Activated CD4-positive, alpha-beta T cell treated with anti-CD3 and anti-CD28 coated beads, Interleukin-2, amount 10 ng/mL, durations not matched to agents 7 days and 5 days (primary cell): ENCODE measurements around the gene ZNF444. TPM values are rescaled to one million over a fixed set of nuclear protein-coding genes. Genes with fewer than 3 reads are reported as not detected.

Experiments
- CTCF ChIA-PET: fragments of 350-600 bp; sonication (Branson Sonifier 250); formaldehyde crosslinking; loops from one replicate; lab custom pipeline; 2021; ENCODE audit warnings: antibody characterized with exemption; lab: Charles Lee
- POLR2A ChIA-PET: fragments of 350-600 bp; sonication (Branson Sonifier 250); formaldehyde crosslinking; loops from one replicate; lab custom pipeline; 2021; ENCODE audit warnings: antibody characterized with exemption; lab: Charles Lee
- DNase-seq: peaks from one replicate; pipeline ENCODE4 v3.0.0-alpha.2; 2020
- H3K27ac Mint-ChIP-seq: one replicate; pipeline ENCODE4 v1.8.0; 2021; ENCODE audit warnings: mild to moderate bottlenecking, moderate library complexity, mixed read lengths
- H3K27me3 Mint-ChIP-seq: one replicate; pipeline ENCODE4 v1.8.0; 2021; ENCODE audit warnings: mixed read lengths
- H3K36me3 Mint-ChIP-seq: one replicate; pipeline ENCODE4 v1.8.0; 2021; ENCODE audit warnings: low read depth, mixed read lengths
- H3K4me1 Mint-ChIP-seq: one replicate; pipeline ENCODE4 v1.8.0; 2021; ENCODE audit warnings: mixed read lengths
- H3K4me3 Mint-ChIP-seq: one replicate; pipeline ENCODE4 v1.8.0; 2021; ENCODE audit warnings: mild to moderate bottlenecking, moderate library complexity, mixed read lengths
- H3K9me3 Mint-ChIP-seq: one replicate; pipeline ENCODE4 v1.8.0; 2021; ENCODE audit warnings: mixed read lengths
- total RNA-seq, 2 experiments: library from RNA; stranded (reverse); gene quantifications; one replicate each; pipeline ENCODE4 v1.2.3, GENCODE V29; 2021

Gene ZNF444
- total RNA-seq, 2 experiments from 2014 or later, result 26.5 to 34.6 TPM

GRCh38 chr19:56134654-56134921 is 6.5 kb upstream of the ZNF444 start:
- ChIA-PET POLR2A (no interaction called here), CTCF (interaction anchor here (0.6 to 0.7 kb wide), 3 partner anchors 53 to 1745 kb away, joined by 4 to 5 read pairs (median 4); partner anchors contain the start of gene CCDC106)

GRCh38 chr19:56136362-56136761 is 4.7 kb upstream of the ZNF444 start:
- Mint-ChIP-seq H3K27ac (peak overlapping the region; percentile 68), H3K9me3 (no peaks in the 10 kb centered on the region), H3K27me3 (no peaks in the 10 kb centered on the region), H3K4me3 (no peak overlapping the region), H3K4me1 (peaks cover 15% of the 10 kb centered on the region), H3K36me3 (no peaks in the 10 kb centered on the region)
- ChIA-PET CTCF (no interaction called here), POLR2A (no interaction called here)
- no peak for DNase-seq

More at GRCh38 chr19:56134654-56134921, 6.5 kb upstream of the ZNF444 start:
- H3K4me3 Mint-ChIP-seq, result no peak overlapping the region
- H3K27ac Mint-ChIP-seq, result no peak overlapping the region
- no peaks in the 10 kb centered on the region for H3K27me3 Mint-ChIP-seq
- no peak for DNase-seq
- peaks cover 7% of the 10 kb centered on the region for H3K4me1 Mint-ChIP-seq
- H3K9me3 Mint-ChIP-seq, result no peaks in the 10 kb centered on the region
- no peaks in the 10 kb centered on the region for H3K36me3 Mint-ChIP-seq

GRCh38 chr19:56137405-56137804 is 3.7 kb upstream of the ZNF444 start:
- CTCF ChIA-PET, result no interaction called here
- Mint-ChIP-seq H3K27me3 (no peaks in the 10 kb centered on the region), H3K9me3 (no peaks in the 10 kb centered on the region), H3K36me3 (no peaks in the 10 kb centered on the region), H3K4me1 (peaks cover 21% of the 10 kb centered on the region), H3K4me3 (no peak overlapping the region), H3K27ac (no peak overlapping the region)
- DNase-seq, result no peak
- POLR2A ChIA-PET, result no interaction called here

GRCh38 chr19:56138069-56138468 is 3.0 kb upstream of the ZNF444 start:
- ChIA-PET CTCF (interaction anchor here (0.7 kb wide), 2 partner anchors 42 to 1714 kb away, joined by 3 to 4 read pairs; no protein-coding TSS in a partner anchor), POLR2A (no interaction called here)
- H3K27me3 Mint-ChIP-seq, result no peaks in the 10 kb centered on the region
- no peak overlapping the region for H3K4me3 Mint-ChIP-seq
- H3K4me1 Mint-ChIP-seq, result peaks cover 27% of the 10 kb centered on the region
- no peak overlapping the region for H3K27ac Mint-ChIP-seq
- H3K9me3 Mint-ChIP-seq, result no peaks in the 10 kb centered on the region
- DNase-seq, result no peak
- no peaks in the 10 kb centered on the region for H3K36me3 Mint-ChIP-seq

GRCh38 chr19:56139847-56140582 is 1.1 kb upstream of the ZNF444 start:
- POLR2A ChIA-PET, result interaction anchor here (0.6 kb wide), 1 partner anchor 19 kb away, joined by 3 read pairs; no protein-coding TSS in a partner anchor
- no peak for DNase-seq
- CTCF ChIA-PET, result interaction anchor here (1.0 to 1.7 kb wide), 2 partner anchors 9 to 15 kb away, joined by 4 read pairs; no protein-coding TSS in a partner anchor

GRCh38 chr19:56141417-56141993 is 418 bp downstream of the ZNF444 start:
- H3K27ac Mint-ChIP-seq, result peak overlapping the region; percentile 92
- H3K36me3 Mint-ChIP-seq, result peaks cover under 1% of the 10 kb centered on the region
- no peaks in the 10 kb centered on the region for H3K27me3 Mint-ChIP-seq
- peak; percentile 50 for DNase-seq
- POLR2A ChIA-PET, result interaction anchor here (0.6 kb wide), 1 partner anchor 172 kb away, joined by 3 read pairs; no protein-coding TSS in a partner anchor
- H3K9me3 Mint-ChIP-seq, result no peaks in the 10 kb centered on the region
- CTCF ChIA-PET, result interaction anchor here (0.7 to 1.7 kb wide), 2 partner anchors 10 to 26 kb away, joined by 3 to 4 read pairs; no protein-coding TSS in a partner anchor
- peak overlapping the region; percentile 78 for H3K4me3 Mint-ChIP-seq
- H3K4me1 Mint-ChIP-seq, result peaks cover 39% of the 10 kb centered on the region

More at GRCh38 chr19:56139847-56140582, 1.1 kb upstream of the ZNF444 start:
- peak overlapping the region; percentile 78 for H3K4me3 Mint-ChIP-seq
- H3K4me1 Mint-ChIP-seq, result peaks cover 39% of the 10 kb centered on the region
- H3K9me3 Mint-ChIP-seq, result no peaks in the 10 kb centered on the region
- no peaks in the 10 kb centered on the region for H3K36me3 Mint-ChIP-seq
- H3K27ac Mint-ChIP-seq, result peak overlapping the region; percentile 92
- no peaks in the 10 kb centered on the region for H3K27me3 Mint-ChIP-seq

- Mint-ChIP-seq H3K4me3 (peak overlapping the region; percentile 78), H3K36me3 (peaks cover 2% of the 10 kb centered on the region), H3K27me3 (no peaks in the 10 kb centered on the region), H3K27ac (peak overlapping the region; percentile 79), H3K4me1 (peaks cover 39% of the 10 kb centered on the region), H3K9me3 (no peaks in the 10 kb centered on the region)
- POLR2A ChIA-PET, result interaction anchor here (0.6 kb wide), 1 partner anchor 1139 kb away, joined by 7 read pairs; no protein-coding TSS in a partner anchor
- CTCF ChIA-PET, result interaction anchor here (0.7 to 1.5 kb wide), 4 partner anchors 9 to 38 kb away, joined by 3 to 5 read pairs (median 3); no protein-coding TSS in a partner anchor
- no peak for DNase-seq
These were observed 1.1 kb downstream of the ZNF444 start for GRCh38 chr19:56142087-56142787.

- Mint-ChIP-seq H3K27ac (no peak overlapping the region), H3K4me1 (peaks cover 39% of the 10 kb centered on the region), H3K27me3 (no peaks in the 10 kb centered on the region), H3K4me3 (no peak overlapping the region), H3K9me3 (no peaks in the 10 kb centered on the region), H3K36me3 (peaks cover 4% of the 10 kb centered on the region)
- CTCF ChIA-PET, result interaction anchor here (0.9 to 1.5 kb wide), 3 partner anchors 8 to 37 kb away, joined by 3 to 5 read pairs (median 3); no protein-coding TSS in a partner anchor
- no peak for DNase-seq
- POLR2A ChIA-PET, result no interaction called here
These were observed 1.9 kb downstream of the ZNF444 start for GRCh38 chr19:56142897-56143434.

GRCh38 chr19:56144376-56144775 is 3.3 kb downstream of the ZNF444 start:
- H3K4me3 Mint-ChIP-seq, result no peak overlapping the region
- H3K27me3 Mint-ChIP-seq, result no peaks in the 10 kb centered on the region
- H3K4me1 Mint-ChIP-seq, result peaks cover 34% of the 10 kb centered on the region
- H3K27ac Mint-ChIP-seq, result peak overlapping the region; percentile 31
- no peaks in the 10 kb centered on the region for H3K9me3 Mint-ChIP-seq
- DNase-seq, result no peak
- CTCF ChIA-PET, result interaction anchor here (1.3 kb wide), 1 partner anchor 29 kb away, joined by 3 read pairs; no protein-coding TSS in a partner anchor
- H3K36me3 Mint-ChIP-seq, result peaks cover 12% of the 10 kb centered on the region
- POLR2A ChIA-PET, result no interaction called here

- Mint-ChIP-seq H3K27ac (no peak overlapping the region), H3K27me3 (no peaks in the 10 kb centered on the region), H3K4me1 (peaks cover 32% of the 10 kb centered on the region), H3K36me3 (peaks cover 16% of the 10 kb centered on the region), H3K9me3 (peaks cover 3% of the 10 kb centered on the region), H3K4me3 (no peak overlapping the region)
- no peak for DNase-seq
- ChIA-PET POLR2A (no interaction called here), CTCF (interaction anchor here (1.1 to 1.3 kb wide), 2 partner anchors 10 to 30 kb away, joined by 3 to 5 read pairs; no protein-coding TSS in a partner anchor)
These were observed 3.7 kb downstream of the ZNF444 start for GRCh38 chr19:56144831-56145230.

- no peak overlapping the region for H3K4me3 Mint-ChIP-seq
- CTCF ChIA-PET, result interaction anchor here (0.7 to 1.3 kb wide), 3 partner anchors 9 to 31 kb away, joined by 3 to 5 read pairs (median 4); no protein-coding TSS in a partner anchor
These were observed 4.6 kb downstream of the ZNF444 start for GRCh38 chr19:56145698-56146097.

GRCh38 chr19:56146904-56147303 is 5.8 kb downstream of the ZNF444 start:
- POLR2A ChIA-PET, result interaction anchor here (0.6 kb wide), 1 partner anchor 80 kb away, joined by 5 read pairs; no protein-coding TSS in a partner anchor
- H3K9me3 Mint-ChIP-seq, result peaks cover 3% of the 10 kb centered on the region
- no peak for DNase-seq
- H3K4me1 Mint-ChIP-seq, result peaks cover 24% of the 10 kb centered on the region
- no peaks in the 10 kb centered on the region for H3K27me3 Mint-ChIP-seq
- no peak overlapping the region for H3K27ac Mint-ChIP-seq
- no peak overlapping the region for H3K4me3 Mint-ChIP-seq
- CTCF ChIA-PET, result no interaction called here
- H3K36me3 Mint-ChIP-seq, result peaks cover 21% of the 10 kb centered on the region

More at GRCh38 chr19:56145698-56146097, 4.6 kb downstream of the ZNF444 start:
- peaks cover 3% of the 10 kb centered on the region for H3K9me3 Mint-ChIP-seq
- DNase-seq, result no peak
- H3K27ac Mint-ChIP-seq, result no peak overlapping the region
- peaks cover 26% of the 10 kb centered on the region for H3K4me1 Mint-ChIP-seq
- no peaks in the 10 kb centered on the region for H3K27me3 Mint-ChIP-seq
- peaks cover 21% of the 10 kb centered on the region for H3K36me3 Mint-ChIP-seq
- POLR2A ChIA-PET, result no interaction called here
